Natural killer cell (primary cell): ENCODE data around the gene MINAR2. TPM values are rescaled to one million over a fixed set of nuclear protein-coding genes. Genes with fewer than 3 reads are reported as not detected.

Source experiments
- total RNA-seq, 4 donors: library from RNA; stranded (reverse); fragments of 120-200 nt in 1 of 4; gene quantifications; one replicate each; pipeline versions ENCODE4 v1.2.3 to v1.2.4, GENCODE V29; 2013 to 2022

The MINAR2 gene
- total RNA-seq, 3 donors from 2014 or later (not counting 1 experiment from before 2014, with no cell fraction given), result not detected

Other genes with a start within 250 kb of the MINAR2 start
- gene CHSY3, start 156.4 kb downstream of the MINAR2 start, total RNA-seq, result 1 to 10 TPM in 2 of 3 donors, under 1 TPM in 1; 0.18 to 2.3 (median 2.3) TPM